ENCODE data around the gene TNPO2.

Gene TNPO2

DNA sequence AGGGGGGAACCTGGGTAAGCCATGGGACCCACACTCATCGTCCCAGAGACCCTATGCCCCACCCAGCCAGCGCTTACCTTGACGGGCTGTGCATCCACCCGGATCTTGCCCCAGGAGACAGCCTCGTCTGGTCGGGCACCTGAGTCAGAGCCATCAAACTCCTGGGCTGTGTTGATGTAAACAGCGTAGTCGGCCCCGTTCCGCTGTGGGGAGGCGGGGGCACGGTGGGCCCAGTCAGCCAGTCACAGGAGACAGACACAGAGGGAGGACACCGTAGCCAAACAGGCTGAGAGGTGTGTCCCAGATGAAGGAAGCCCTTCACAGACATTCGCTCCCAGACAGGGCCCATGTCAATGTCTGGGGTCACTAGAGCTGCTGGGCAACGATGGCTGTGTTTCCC is 47.8 kb downstream of the TNPO2 start:
- DNase-seq (ENCODE audit: low read depth in 1 of 2, low spot score in 1 of 2) = no peak
- TF ChIP-seq POLR2AphosphoS5 (IDR thresholded peaks at IDR 0.05; ENCODE audit: low read depth) (no peak), REST (IDR thresholded peaks at IDR 0.05; ENCODE audit: insufficient replicate concordance, low read depth) (no peak), SPI1 (IDR thresholded peaks at IDR 0.05; ENCODE audit: borderline replicate concordance, low read depth) (no peak), GABPA (IDR thresholded peaks at IDR 0.05; ENCODE audit: low read depth) (no peak)
- TF ChIP-seq, protein P1, sequence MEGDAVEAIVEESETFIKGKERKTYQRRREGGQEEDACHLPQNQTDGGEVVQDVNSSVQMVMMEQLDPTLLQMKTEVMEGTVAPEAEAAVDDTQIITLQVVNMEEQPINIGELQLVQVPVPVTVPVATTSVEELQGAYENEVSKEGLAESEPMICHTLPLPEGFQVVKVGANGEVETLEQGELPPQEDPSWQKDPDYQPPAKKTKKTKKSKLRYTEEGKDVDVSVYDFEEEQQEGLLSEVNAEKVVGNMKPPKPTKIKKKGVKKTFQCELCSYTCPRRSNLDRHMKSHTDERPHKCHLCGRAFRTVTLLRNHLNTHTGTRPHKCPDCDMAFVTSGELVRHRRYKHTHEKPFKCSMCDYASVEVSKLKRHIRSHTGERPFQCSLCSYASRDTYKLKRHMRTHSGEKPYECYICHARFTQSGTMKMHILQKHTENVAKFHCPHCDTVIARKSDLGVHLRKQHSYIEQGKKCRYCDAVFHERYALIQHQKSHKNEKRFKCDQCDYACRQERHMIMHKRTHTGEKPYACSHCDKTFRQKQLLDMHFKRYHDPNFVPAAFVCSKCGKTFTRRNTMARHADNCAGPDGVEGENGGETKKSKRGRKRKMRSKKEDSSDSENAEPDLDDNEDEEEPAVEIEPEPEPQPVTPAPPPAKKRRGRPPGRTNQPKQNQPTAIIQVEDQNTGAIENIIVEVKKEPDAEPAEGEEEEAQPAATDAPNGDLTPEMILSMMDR (IDR thresholded peaks at IDR 0.05; ENCODE audit: insufficient read depth, low read length) = no peak
- Histone ChIP-seq H3K27ac (replicated peaks) (no peak overlapping the region), H3K4me3 (replicated peaks; ENCODE audit: insufficient read depth, low read length) (no peak overlapping the region), H3K27me3 (ENCODE audit: insufficient read depth, poor library complexity, severe bottlenecking) (no peaks in the 10 kb centered on the region)

DNA sequence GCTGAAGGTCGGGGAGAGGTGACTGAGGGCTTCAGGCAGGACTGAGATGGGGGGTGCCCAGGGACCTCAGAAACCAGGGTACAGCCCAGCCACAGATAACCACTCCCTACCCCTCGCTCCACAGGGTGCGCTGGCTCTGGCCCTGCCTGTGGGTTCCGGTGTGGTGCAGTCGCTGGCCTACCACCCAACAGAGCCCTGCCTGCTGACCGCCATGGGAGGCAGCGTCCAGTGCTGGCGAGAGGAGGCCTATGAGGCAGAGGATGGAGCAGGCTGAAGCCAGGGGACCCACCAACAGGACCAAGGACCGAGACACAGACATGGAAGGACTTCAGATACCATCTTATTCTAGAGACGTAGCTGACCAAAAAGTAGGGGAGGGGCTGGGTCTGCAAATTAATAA is 48.3 kb downstream of the TNPO2 start:
- DNase-seq (ENCODE audit: low read depth in 1 of 2, low spot score in 1 of 2) = no peak
- no peak for TF ChIP-seq GABPA (IDR thresholded peaks at IDR 0.05; ENCODE audit: low read depth)
- TF ChIP-seq, protein P1 (IDR thresholded peaks at IDR 0.05; ENCODE audit: insufficient read depth, low read length) = no peak
- Histone ChIP-seq H3K27ac (replicated peaks) (no peak overlapping the region), H3K27me3 (ENCODE audit: insufficient read depth, poor library complexity, severe bottlenecking) (no peaks in the 10 kb centered on the region), H3K4me3 (replicated peaks; ENCODE audit: insufficient read depth, low read length) (no peak overlapping the region)

DNA sequence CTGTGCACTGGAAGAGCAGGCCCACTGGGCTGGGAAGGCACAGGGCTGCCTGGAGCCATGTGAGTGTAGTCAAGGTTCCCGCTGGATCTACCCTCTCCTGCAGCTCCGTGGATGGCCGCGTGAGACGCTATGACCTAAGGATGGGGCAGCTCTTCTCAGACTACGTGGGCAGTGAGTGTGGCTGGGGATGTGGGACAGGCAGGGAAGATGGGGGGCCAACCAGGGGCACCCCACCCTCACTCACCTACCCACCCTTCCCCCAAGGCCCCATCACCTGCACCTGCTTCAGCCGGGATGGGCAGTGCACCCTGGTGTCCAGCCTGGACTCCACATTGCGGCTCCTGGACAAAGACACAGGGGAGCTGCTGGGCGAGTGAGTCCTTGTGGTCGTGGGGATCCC is 51.0 kb downstream of the TNPO2 start:
- DNase-seq (ENCODE audit: low read depth in 1 of 2, low spot score in 1 of 2) = no peak
- Histone ChIP-seq H3K4me3 (replicated peaks; ENCODE audit: insufficient read depth, low read length) (no peak overlapping the region), H3K27ac (replicated peaks) (no peak overlapping the region), H3K27me3 (ENCODE audit: insufficient read depth, poor library complexity, severe bottlenecking) (no peaks in the 10 kb centered on the region)
- TF ChIP-seq, protein P1 (IDR thresholded peaks at IDR 0.05; ENCODE audit: insufficient read depth, low read length) = no peak
- TF ChIP-seq SPI1 (IDR thresholded peaks at IDR 0.05; ENCODE audit: borderline replicate concordance, low read depth) = no peak
- no peak for TF ChIP-seq POLR2AphosphoS5 (IDR thresholded peaks at IDR 0.05; ENCODE audit: low read depth)
- no peak for TF ChIP-seq GABPA (IDR thresholded peaks at IDR 0.05; ENCODE audit: low read depth)
- TF ChIP-seq REST (IDR thresholded peaks at IDR 0.05; ENCODE audit: insufficient replicate concordance, low read depth) = no peak

DNA sequence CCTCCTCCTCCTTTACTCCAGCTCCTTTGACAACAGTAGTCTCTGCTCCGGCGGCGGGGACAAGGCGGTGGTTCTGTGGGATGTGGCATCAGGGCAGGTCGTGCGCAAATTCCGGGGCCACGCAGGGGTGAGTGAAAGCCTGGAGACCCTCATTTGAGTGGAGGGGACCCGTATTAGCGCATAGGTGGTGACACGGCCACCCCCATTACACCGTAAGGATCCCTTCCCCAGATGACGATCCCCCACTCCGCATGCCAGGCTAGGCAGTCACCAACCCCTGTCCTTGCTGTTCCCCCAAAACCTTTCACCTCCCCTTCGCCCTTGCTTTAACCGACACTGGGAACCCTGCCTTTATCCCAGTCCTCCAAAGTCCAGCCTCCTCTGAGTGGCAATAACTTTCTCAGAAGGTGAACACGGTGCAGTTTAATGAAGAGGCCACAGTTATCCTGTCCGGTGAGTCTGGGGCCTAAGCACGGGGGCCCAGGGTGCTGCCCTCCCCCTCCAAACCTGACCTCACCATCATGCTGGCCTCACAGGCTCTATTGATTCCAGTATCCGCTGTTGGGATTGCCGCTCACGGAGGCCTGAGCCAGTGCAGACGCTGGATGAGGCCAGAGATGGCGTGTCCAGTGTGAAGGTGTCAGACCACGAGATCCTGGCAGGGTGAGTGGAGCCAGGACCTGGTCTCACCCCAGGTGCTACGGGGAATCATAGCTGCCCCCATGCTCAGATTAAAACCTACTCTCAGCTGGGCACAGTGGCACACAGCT is 53.4 kb downstream of the TNPO2 start:
- H3K27ac ChIP-seq (replicated peaks) = peak overlapping the region; percentile 99
- TF ChIP-seq, protein P1 (IDR thresholded peaks at IDR 0.05; ENCODE audit: insufficient read depth, low read length) = no peak
- no peak for TF ChIP-seq GABPA (IDR thresholded peaks at IDR 0.05; ENCODE audit: low read depth)
- no peak for TF ChIP-seq REST (IDR thresholded peaks at IDR 0.05; ENCODE audit: insufficient replicate concordance, low read depth)
- TF ChIP-seq POLR2AphosphoS5 (IDR thresholded peaks at IDR 0.05; ENCODE audit: low read depth) = no peak; the same call in 1 of the 2 replicates
- no peak for TF ChIP-seq SPI1 (IDR thresholded peaks at IDR 0.05; ENCODE audit: borderline replicate concordance, low read depth)
- DNase-seq (ENCODE audit: low read depth in 1 of 2, low spot score in 1 of 2) = no peak
- H3K27me3 ChIP-seq (ENCODE audit: insufficient read depth, poor library complexity, severe bottlenecking) = no peaks in the 10 kb centered on the region
- peak overlapping the region; percentile 86 for H3K4me3 ChIP-seq (replicated peaks; ENCODE audit: insufficient read depth, low read length)
